HG03565 (cell line): ENCODE data around the gene DTX4.
"Not testable (repeated sequence)": the region's sequence is repeated elsewhere in the genome, so short reads cannot be mapped to it uniquely, and the experiment has no call there.

Source experiments
- ATAC-seq: cut with Tn5 transposase; IDR thresholded peaks from one replicate; pipeline ENCODE4 v1.9.1; 2021; ENCODE audit warnings: mild to moderate bottlenecking, moderate library complexity; ENCODE audit not compliant: unreplicated experiment

Gene DTX4

GRCh38 chr11:59171508-59172322, at the start of gene DTX4:
Gene DTX4 (plus strand): TSS chr11:59172132. CDS start chr11:59172596, 464 bp downstream.
- peak; percentile 58 for ATAC-seq

- ATAC-seq: peak; percentile 96
Observed at GRCh38 chr11:59135648-59136461, 36.1 kb upstream of the DTX4 start.

DNA sequence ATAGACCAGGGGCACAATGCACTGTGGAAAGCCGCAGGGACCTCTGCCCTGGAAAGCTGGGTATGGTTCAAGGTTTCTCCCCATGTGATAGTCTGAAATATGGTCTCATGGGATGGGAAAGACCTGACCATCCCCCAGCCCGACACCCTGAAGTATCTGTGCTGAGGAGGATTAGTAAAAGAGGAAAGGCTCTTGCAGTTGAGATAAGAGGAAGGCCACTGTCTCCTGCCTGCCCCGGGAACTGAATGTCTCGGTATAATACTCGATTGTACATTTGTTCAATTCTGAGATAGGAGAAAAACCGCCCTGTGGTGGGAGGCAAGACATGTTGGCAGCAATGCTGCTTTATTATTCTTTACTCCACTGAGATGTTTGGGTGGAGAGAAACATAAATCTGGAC, 35.4 kb upstream of the DTX4 start:
- not testable (repeated sequence) for ATAC-seq

GRCh38 chr11:59137190-59137589, 34.7 kb upstream of the DTX4 start:
- no peak for ATAC-seq

- no peak for ATAC-seq
Observed at GRCh38 chr11:59138643-59139042, 33.3 kb upstream of the DTX4 start.

- ATAC-seq: no peak
Observed at GRCh38 chr11:59141191-59141590, 30.7 kb upstream of the DTX4 start.

DNA sequence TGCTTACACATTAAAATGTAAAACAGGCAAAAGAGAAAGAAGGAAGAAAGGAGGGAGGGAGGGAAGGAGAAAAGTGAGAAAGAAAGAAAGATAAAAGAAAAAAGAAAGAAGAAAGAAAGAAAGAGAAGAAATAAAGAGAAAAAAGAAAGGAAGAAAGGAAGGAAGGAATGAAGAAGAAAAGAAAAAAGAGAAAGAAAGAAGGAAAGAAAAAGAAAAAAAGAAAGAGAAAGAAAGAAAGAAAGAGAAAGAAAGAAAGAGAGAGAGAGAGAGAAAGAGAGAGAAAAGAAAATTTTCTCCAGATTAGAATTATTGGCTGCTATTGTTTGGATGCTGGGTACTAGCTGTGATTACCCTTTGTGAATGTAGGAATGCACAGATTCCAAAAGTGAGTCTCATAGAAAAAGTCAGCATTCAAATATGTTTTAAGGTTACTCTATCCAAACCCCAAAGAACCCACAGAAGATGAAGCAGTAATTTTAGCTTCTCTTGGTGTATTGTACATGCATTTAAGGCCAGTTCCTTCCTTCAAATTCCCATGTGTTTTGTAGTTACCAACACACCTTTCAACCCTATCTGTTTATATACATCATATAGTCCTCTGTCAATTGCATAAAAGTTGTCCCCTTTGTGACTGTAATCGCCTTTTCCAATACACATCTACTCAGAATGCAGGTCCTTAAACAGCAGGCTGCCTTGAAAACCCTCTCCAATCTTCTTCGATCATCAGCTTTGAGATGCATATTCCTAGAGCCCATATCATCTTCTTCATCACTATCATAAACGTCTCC, 30.1 kb upstream of the DTX4 start:
- no peak for ATAC-seq

- ATAC-seq: peak; percentile 57
Observed at GRCh38 chr11:59142530-59143507, 29.1 kb upstream of the DTX4 start, which contains the start of gene FAM111A. Gene FAM111A (plus strand): TSS chr11:59142856. CDS start chr11:59148873, 6,017 bp downstream.

- ATAC-seq: no peak
Observed at GRCh38 chr11:59144096-59144495, 27.8 kb upstream of the DTX4 start.

- ATAC-seq: peak; percentile 54
Observed at GRCh38 chr11:59144579-59145345, 27.2 kb upstream of the DTX4 start.

DNA sequence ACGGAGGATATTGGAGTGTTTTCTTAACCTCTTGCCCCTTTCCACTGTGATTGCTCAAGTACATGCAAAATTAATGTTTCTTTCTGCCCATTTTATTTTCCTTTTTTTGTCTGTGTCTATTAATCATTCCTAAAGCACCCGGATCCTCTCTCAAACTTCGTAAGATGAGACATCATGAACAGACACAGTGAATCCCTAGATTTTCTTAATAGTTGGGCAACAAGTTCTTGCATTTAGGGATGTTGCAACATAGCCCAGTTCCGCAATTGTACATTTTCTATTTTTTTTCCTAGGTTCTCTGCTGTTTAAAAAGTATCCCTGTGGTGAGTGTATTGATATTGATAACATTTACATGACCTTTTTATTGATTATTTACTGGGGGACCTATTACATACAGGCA, 26.4 kb upstream of the DTX4 start:
- ATAC-seq: no peak

DNA sequence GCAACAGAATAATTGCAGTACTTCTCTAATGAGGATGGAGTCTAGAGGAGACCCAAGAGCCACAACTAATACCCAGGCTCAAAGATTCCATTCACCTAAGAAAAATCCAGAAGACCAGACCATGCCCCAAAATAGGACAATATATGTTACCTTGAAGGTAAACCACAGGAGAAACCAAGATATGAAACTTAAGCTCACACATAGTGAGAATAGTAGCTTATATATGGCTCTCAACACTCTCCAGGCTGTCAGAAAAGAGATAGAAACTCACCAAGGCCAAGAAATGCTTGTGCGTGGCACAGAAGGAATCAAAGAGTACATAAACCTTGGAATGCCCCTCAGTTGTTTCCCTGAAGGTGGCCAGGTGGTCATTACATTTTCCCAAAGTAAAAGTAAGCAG, 20.2 kb upstream of the DTX4 start:
- ATAC-seq: peak; percentile 66

DNA sequence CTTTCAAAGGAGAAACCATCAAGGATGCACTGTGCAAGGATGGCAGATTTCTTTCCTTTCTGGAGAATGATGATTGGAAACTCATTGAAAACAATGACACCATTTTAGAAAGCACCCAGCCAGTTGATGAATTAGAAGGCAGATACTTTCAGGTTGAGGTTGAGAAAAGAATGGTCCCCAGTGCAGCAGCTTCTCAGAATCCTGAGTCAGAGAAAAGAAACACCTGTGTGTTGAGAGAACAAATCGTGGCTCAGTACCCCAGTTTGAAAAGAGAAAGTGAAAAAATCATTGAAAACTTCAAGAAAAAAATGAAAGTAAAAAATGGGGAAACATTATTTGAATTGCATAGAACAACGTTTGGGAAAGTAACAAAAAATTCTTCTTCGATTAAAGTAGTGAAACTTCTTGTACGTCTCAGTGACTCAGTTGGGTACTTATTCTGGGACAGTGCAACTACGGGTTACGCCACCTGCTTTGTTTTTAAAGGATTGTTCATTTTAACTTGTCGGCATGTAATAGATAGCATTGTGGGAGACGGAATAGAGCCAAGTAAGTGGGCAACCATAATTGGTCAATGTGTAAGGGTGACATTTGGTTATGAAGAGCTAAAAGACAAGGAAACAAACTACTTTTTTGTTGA, 19.5 kb upstream of the DTX4 start:
- ATAC-seq: peak; percentile 51

- ATAC-seq: no peak
Observed at GRCh38 chr11:59154610-59155009, 17.3 kb upstream of the DTX4 start.

- no peak for ATAC-seq
Observed at GRCh38 chr11:59157433-59157832, 14.5 kb upstream of the DTX4 start.

GRCh38 chr11:59158206-59159068, 13.5 kb upstream of the DTX4 start:
- peak; percentile 88 for ATAC-seq

DNA sequence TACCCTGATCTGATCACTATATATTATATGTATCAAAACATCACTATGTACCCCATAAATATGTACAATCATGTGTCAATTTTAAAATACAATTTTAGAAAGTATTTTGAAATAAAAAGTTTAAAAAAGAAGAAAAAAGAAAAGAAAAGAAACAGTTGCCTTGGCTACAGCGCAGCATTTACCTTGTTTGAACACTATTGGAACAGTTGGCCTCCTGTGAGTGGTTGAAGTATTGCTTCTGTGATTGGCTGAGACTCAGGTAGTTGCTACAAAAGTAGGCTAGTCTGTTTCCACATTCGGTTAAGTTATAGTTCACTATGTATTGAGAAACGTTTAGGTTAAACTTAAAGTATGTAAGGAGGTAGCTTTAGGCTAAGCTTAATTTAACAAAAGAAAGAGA, 7.9 kb upstream of the DTX4 start:
- ATAC-seq: no peak
